Measurements from ENCODE around the gene TMEM129. TPM values are rescaled to one million over a fixed set of nuclear protein-coding genes. Genes with fewer than 3 reads are reported as not detected.

Gene TMEM129
- total RNA-seq, 3 donors from 2014 or later, result 40.5 to 47.3 (median 41.6) TPM

DNA sequence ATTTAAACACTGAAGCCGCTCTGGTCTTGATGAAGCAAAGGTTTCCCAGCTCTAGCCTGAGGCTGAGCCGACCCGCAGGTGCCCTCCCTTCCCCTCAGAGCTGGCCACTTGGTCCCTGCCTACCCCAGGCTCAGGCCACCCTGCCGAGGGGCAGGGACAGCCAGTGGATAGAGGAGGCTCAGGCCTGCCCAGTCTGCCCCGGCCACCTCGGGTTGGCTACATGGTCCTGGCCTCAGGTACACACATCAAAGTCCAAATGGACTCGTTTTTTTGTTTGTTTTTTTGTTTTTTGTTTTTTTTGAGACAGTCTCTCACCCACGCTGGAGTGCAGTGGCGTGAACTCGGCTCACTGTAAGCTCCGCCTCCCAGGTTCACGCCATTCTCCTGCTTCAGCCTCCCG, 24.0 kb upstream of the TMEM129 start:
- Histone ChIP-seq H3K36me3 (no peaks in the 10 kb centered on the region), H3K27ac (no peak overlapping the region), H3K4me1 (no peaks in the 10 kb centered on the region), H3K4me3 (no peak overlapping the region), H3K27me3 (no peaks in the 10 kb centered on the region), H3K9me3 (no peaks in the 10 kb centered on the region)
- DNase-seq (ENCODE audit: low spot score in 2 of 2), result no peak
- intact Hi-C loops (cut with DNase I; ENCODE audit: low total_unique reads), result loop anchor here (5.0 kb wide), 1 partner anchor 67 kb away; no protein-coding TSS in a partner anchor
- TF ChIP-seq POLR2AphosphoS5 (IDR thresholded peaks at IDR 0.05) (no peak), POLR2A (IDR thresholded peaks at IDR 0.05) (no peak)
- TF ChIP-seq, protein P1, sequence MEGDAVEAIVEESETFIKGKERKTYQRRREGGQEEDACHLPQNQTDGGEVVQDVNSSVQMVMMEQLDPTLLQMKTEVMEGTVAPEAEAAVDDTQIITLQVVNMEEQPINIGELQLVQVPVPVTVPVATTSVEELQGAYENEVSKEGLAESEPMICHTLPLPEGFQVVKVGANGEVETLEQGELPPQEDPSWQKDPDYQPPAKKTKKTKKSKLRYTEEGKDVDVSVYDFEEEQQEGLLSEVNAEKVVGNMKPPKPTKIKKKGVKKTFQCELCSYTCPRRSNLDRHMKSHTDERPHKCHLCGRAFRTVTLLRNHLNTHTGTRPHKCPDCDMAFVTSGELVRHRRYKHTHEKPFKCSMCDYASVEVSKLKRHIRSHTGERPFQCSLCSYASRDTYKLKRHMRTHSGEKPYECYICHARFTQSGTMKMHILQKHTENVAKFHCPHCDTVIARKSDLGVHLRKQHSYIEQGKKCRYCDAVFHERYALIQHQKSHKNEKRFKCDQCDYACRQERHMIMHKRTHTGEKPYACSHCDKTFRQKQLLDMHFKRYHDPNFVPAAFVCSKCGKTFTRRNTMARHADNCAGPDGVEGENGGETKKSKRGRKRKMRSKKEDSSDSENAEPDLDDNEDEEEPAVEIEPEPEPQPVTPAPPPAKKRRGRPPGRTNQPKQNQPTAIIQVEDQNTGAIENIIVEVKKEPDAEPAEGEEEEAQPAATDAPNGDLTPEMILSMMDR (IDR thresholded peaks at IDR 0.05), result no peak

DNA sequence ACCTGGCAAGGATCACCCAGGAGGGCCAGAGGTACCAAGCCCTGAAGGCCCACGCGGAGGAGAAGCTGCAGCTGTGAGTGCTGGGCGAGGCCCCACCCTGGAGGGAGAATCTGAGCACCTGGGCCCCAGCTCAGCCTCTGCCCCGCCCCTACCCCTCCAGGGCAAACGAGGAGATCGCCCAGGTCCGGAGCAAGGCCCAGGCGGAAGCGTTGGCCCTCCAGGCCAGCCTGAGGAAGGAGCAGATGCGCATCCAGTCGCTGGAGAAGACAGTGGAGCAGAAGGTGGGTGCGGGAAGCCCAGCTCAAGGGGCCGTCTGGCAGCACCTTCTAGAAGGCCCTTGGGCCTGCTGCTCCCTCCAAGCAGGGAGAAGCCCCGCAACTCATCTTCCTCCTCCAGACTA, 23.4 kb upstream of the TMEM129 start:
- no peaks in the 10 kb centered on the region for H3K4me1 ChIP-seq
- intact Hi-C loops (cut with DNase I; ENCODE audit: low total_unique reads), result no loop called here

DNA sequence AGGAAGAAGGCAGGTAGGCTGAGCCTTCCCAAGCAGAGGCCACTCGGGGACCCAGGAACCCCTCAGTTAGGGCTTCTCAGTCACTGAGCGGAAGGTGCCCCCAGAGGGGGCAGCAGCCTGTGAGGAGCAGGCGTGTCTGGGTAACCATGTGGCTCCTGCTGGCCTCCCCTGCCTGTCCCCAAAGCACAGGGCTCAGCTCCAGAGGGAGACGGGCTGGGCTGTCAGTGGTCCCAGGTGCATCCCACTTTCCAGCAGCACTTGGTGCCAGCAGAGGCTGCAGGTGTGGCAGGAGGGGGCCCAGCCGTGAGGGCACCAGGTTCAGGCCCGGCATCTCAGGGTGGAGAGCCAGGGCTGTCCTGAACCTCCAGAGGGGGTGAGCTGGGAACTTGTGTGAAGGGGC, 22.9 kb upstream of the TMEM129 start:
- Histone ChIP-seq H3K9me3 (peaks cover 1% of the 10 kb centered on the region in 2 donors), H3K36me3 (no peaks in the 10 kb centered on the region), H3K4me1 (no peaks in the 10 kb centered on the region), H3K27ac (no peak overlapping the region), H3K4me3 (no peak overlapping the region), H3K27me3 (no peaks in the 10 kb centered on the region)
- no peak for DNase-seq (ENCODE audit: low spot score in 2 of 2)
- TF ChIP-seq POLR2A (IDR thresholded peaks at IDR 0.05), result no peak
- no peak for TF ChIP-seq POLR2AphosphoS5 (IDR thresholded peaks at IDR 0.05)
- TF ChIP-seq, protein P1 (IDR thresholded peaks at IDR 0.05), result no peak
- intact Hi-C loops (cut with DNase I; ENCODE audit: low total_unique reads), result no loop called here

More for the DNA sequence above, 23.4 kb upstream of the TMEM129 start:
- Histone ChIP-seq H3K4me3 (no peak overlapping the region), H3K36me3 (no peaks in the 10 kb centered on the region), H3K27me3 (no peaks in the 10 kb centered on the region), H3K9me3 (no peaks in the 10 kb centered on the region), H3K27ac (no peak overlapping the region)
- TF ChIP-seq POLR2AphosphoS5 (IDR thresholded peaks at IDR 0.05) (no peak), POLR2A (IDR thresholded peaks at IDR 0.05) (no peak)
- TF ChIP-seq, protein P1 (IDR thresholded peaks at IDR 0.05), result no peak
- DNase-seq (ENCODE audit: low spot score in 2 of 2), result no peak

GRCh38 chr4:1743551-1743950, 22.4 kb upstream of the TMEM129 start:
- intact Hi-C loops (cut with DNase I; ENCODE audit: low total_unique reads), result no loop called here
- Histone ChIP-seq H3K4me3 (no peak overlapping the region), H3K27me3 (no peaks in the 10 kb centered on the region), H3K9me3 (peaks cover 3 to 5% of the 10 kb centered on the region in 2 donors), H3K4me1 (no peaks in the 10 kb centered on the region), H3K36me3 (no peaks in the 10 kb centered on the region), H3K27ac (no peak overlapping the region)
- TF ChIP-seq POLR2AphosphoS5 (IDR thresholded peaks at IDR 0.05) (no peak), POLR2A (IDR thresholded peaks at IDR 0.05) (no peak)
- TF ChIP-seq, protein P1 (IDR thresholded peaks at IDR 0.05), result no peak
- no peak for DNase-seq (ENCODE audit: low spot score in 2 of 2)

- no peak for TF ChIP-seq POLR2A (IDR thresholded peaks at IDR 0.05)
- no peak for TF ChIP-seq POLR2AphosphoS5 (IDR thresholded peaks at IDR 0.05)
- TF ChIP-seq, protein P1 (IDR thresholded peaks at IDR 0.05), result no peak
- DNase-seq (ENCODE audit: low spot score in 2 of 2), result no peak
- H3K27me3 ChIP-seq, result no peaks in the 10 kb centered on the region
- intact Hi-C loops (cut with DNase I; ENCODE audit: low total_unique reads), result no loop called here
- peaks cover 11 to 14% of the 10 kb centered on the region in 2 donors for H3K9me3 ChIP-seq
- no peaks in the 10 kb centered on the region for H3K4me1 ChIP-seq
- H3K27ac ChIP-seq, result no peak overlapping the region
- H3K4me3 ChIP-seq, result no peak overlapping the region
- H3K36me3 ChIP-seq, result no peaks in the 10 kb centered on the region
Observed at GRCh38 chr4:1741208-1741607, 20.1 kb upstream of the TMEM129 start.

Measured in breast epithelium (tissue), 4 donors.